HT-29 (cell line): ENCODE results near the gene APOE. TPM values are rescaled to one million over a fixed set of nuclear protein-coding genes. Genes with fewer than 3 reads are reported as not detected.
"Not testable (repeated sequence)": the region's sequence is repeated elsewhere in the genome, so short reads cannot be mapped to it uniquely, and the experiment has no call there.

Source experiments
- DNase-seq: peaks from one replicate; pipeline ENCODE4 v3.0.0-alpha.2; 2015; ENCODE audit warnings: low spot score
- total RNA-seq: library from RNA; depleted of rRNA; stranded (reverse); fragments of >200 nt; shearing (Covaris generic); gene quantifications from 2 replicates; pipeline ENCODE4 v1.2.3, GENCODE V29; 2014

APOE gene
- total RNA-seq, 1 experiment from 2014 or later = 1.5 TPM

- no peak for DNase-seq
Observed at GRCh38 chr19:44884566-44884965, 21.0 kb upstream of the APOE start.

- DNase-seq = no peak
Observed at GRCh38 chr19:44886141-44886540, 19.5 kb upstream of the APOE start.

GRCh38 chr19:44887648-44888047, 17.9 kb upstream of the APOE start:
- DNase-seq = no peak

GRCh38 chr19:44888335-44888734, 17.3 kb upstream of the APOE start:
- DNase-seq = not testable (repeated sequence)

- no peak for DNase-seq
Observed at GRCh38 chr19:44889830-44890365, 15.7 kb upstream of the APOE start.

GRCh38 chr19:44890366-44891015, 15.1 kb upstream of the APOE start:
- peak; percentile 100 for DNase-seq

- DNase-seq = peak; percentile 100
Observed at GRCh38 chr19:44891016-44891882, 14.3 kb upstream of the APOE start, which contains the start of gene TOMM40. Gene TOMM40 (plus strand): TSS chr19:44891254. CDS start chr19:44891416, 162 bp downstream.

GRCh38 chr19:44892932-44893331, 12.7 kb upstream of the APOE start:
- DNase-seq = no peak

- DNase-seq = no peak
Observed at GRCh38 chr19:44893332-44894051, 12.1 kb upstream of the APOE start.

GRCh38 chr19:44894052-44894400, 11.6 kb upstream of the APOE start:
- no peak for DNase-seq

- no peak for DNase-seq
Observed at GRCh38 chr19:44894946-44895345, 10.7 kb upstream of the APOE start.

GRCh38 chr19:44897835-44898234, 7.8 kb upstream of the APOE start:
- DNase-seq = no peak

GRCh38 chr19:44900328-44901244, 5.0 kb upstream of the APOE start:
- no peak for DNase-seq

- no peak for DNase-seq
Observed at GRCh38 chr19:44903216-44903601, 2.4 kb upstream of the APOE start.

- peak; percentile 75 for DNase-seq
Observed at GRCh38 chr19:44903602-44904425, 1.8 kb upstream of the APOE start.

GRCh38 chr19:44904426-44904994, 1.1 kb upstream of the APOE start:
- peak; percentile 32 for DNase-seq

GRCh38 chr19:44907613-44908012, 2.0 kb downstream of the APOE start:
- no peak for DNase-seq

- DNase-seq = no peak
Observed at GRCh38 chr19:44908074-44908835, 2.7 kb downstream of the APOE start.

- no peak for DNase-seq
Observed at GRCh38 chr19:44908836-44909261, 3.3 kb downstream of the APOE start.
